ENCODE measurements around the gene METTL25. TPM values are rescaled to one million over a fixed set of nuclear protein-coding genes. Genes with fewer than 3 reads are reported as not detected.

The METTL25 gene
- total and polyA plus RNA-seq, 2 experiments from 2014 or later = 7.6 to 14.3 TPM

DNA sequence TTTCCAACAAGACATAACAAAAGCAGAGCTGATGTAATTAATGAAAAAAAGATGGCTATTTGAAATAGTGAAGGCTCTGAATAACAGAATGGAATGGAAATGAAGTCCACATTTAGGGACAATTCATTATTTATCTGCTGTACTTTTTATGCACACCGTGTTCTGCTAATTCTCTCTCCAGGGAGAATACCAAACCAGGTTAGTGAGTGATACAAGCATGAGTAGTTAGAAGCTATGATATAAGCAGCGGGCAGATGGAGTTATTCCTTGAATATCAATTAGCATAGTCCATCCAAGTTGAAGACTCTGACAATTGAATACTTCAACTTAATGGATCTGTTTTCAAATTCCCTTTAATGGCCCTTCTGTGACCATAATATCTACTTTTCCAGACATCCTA is 166.3 kb downstream of the METTL25 start (continued):
- no peak for TF ChIP-seq ETS1 (IDR thresholded peaks at IDR 0.05)
- no peak for TF ChIP-seq POLR2AphosphoS5 (IDR thresholded peaks at IDR 0.05; ENCODE audit: low read depth)
- TF ChIP-seq STAT1 (IDR thresholded peaks at IDR 0.05; ENCODE audit: unreplicated experiment) = no peak
- TF ChIP-seq CREB1 (CRISPR knock-in tag; IDR thresholded peaks at IDR 0.05; ENCODE audit: low read depth) = no peak
- TF ChIP-seq ZNF114 (CRISPR knock-in tag; IDR thresholded peaks at IDR 0.05) = no peak
- no peak for TF ChIP-seq EZH2 (IDR thresholded peaks at IDR 0.05; ENCODE audit: low read depth, unreplicated experiment)
- no peak for TF ChIP-seq JUNB (IDR thresholded peaks at IDR 0.05; ENCODE audit: unreplicated experiment)

DNA sequence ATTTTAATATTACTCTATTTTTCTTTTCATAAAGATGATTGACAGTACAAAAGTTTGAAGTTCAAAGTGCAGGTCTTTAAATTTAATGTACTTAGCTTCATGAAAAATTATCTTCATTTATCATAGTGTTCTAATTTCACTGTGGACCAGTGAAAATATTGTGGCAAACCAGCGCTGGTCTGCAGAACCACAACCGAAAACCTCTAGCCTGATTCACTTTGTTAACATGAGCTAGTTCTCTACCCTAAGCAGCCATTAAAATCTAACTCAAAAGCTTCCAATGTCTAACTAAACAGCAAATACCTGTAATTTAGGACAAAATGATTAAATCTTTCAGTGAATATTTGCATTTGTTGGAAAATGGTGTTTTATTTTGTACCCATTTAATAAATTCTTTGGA is 167.3 kb downstream of the METTL25 start:
- H3K27ac ChIP-seq (ENCODE audit: low read depth) = no peak overlapping the region
- Mint-ChIP-seq H3K36me3 (ENCODE audit: low read depth) (no peaks in the 10 kb centered on the region), H3K4me3 (no peak overlapping the region), H3K4me1 (no peaks in the 10 kb centered on the region), H3K9me3 (no peaks in the 10 kb centered on the region), H3K27ac (no peak overlapping the region), H3K27me3 (ENCODE audit: insufficient read depth, low read depth, poor library complexity) (peaks cover 2% of the 10 kb centered on the region)
- no peak overlapping the region for H3K4me3 ChIP-seq
- H3F3A ChIP-seq (replicated peaks; ENCODE audit: low read depth) = no peaks in the 10 kb centered on the region
- no peak overlapping the region for H2AFZ ChIP-seq
- no peaks in the 10 kb centered on the region for H3K36me3 ChIP-seq (ENCODE audit: insufficient read depth)
- H3K27me3 ChIP-seq (ENCODE audit: insufficient read depth) = no peaks in the 10 kb centered on the region
- ATAC-seq (no peak), DNase-seq (ENCODE audit: low spot score) (no peak)
- H3K79me2 ChIP-seq (replicated peaks; ENCODE audit: insufficient read depth) = no peaks in the 10 kb centered on the region
- no peaks in the 10 kb centered on the region for H3K4me1 ChIP-seq (ENCODE audit: insufficient read depth)
- no peaks in the 10 kb centered on the region for H4K20me1 ChIP-seq (replicated peaks; ENCODE audit: insufficient read depth)
- H3K4me2 ChIP-seq = no peak overlapping the region
- H3K9me2 ChIP-seq (ENCODE audit: insufficient read depth) = no peaks in the 10 kb centered on the region
- TF ChIP-seq EZH2phosphoT487 (IDR thresholded peaks at IDR 0.05; ENCODE audit: unreplicated experiment) (no peak), ETS1 (IDR thresholded peaks at IDR 0.05) (no peak), ZNF331 (CRISPR knock-in tag; IDR thresholded peaks at IDR 0.05; ENCODE audit: low read depth) (no peak), CREB1 (CRISPR knock-in tag; IDR thresholded peaks at IDR 0.05; ENCODE audit: low read depth) (no peak), NANOG (IDR thresholded peaks at IDR 0.05; ENCODE audit: borderline replicate concordance) (no peak), JUNB (IDR thresholded peaks at IDR 0.05; ENCODE audit: unreplicated experiment) (no peak), REST (IDR thresholded peaks at IDR 0.05; ENCODE audit: unreplicated experiment) (no peak), POLR2AphosphoS5 (IDR thresholded peaks at IDR 0.05; ENCODE audit: low read depth) (no peak), ZNF114 (CRISPR knock-in tag; IDR thresholded peaks at IDR 0.05) (no peak), STAT1 (IDR thresholded peaks at IDR 0.05; ENCODE audit: unreplicated experiment) (no peak), EZH2 (IDR thresholded peaks at IDR 0.05; ENCODE audit: low read depth, unreplicated experiment) (no peak)
- TF ChIP-seq, protein P1, sequence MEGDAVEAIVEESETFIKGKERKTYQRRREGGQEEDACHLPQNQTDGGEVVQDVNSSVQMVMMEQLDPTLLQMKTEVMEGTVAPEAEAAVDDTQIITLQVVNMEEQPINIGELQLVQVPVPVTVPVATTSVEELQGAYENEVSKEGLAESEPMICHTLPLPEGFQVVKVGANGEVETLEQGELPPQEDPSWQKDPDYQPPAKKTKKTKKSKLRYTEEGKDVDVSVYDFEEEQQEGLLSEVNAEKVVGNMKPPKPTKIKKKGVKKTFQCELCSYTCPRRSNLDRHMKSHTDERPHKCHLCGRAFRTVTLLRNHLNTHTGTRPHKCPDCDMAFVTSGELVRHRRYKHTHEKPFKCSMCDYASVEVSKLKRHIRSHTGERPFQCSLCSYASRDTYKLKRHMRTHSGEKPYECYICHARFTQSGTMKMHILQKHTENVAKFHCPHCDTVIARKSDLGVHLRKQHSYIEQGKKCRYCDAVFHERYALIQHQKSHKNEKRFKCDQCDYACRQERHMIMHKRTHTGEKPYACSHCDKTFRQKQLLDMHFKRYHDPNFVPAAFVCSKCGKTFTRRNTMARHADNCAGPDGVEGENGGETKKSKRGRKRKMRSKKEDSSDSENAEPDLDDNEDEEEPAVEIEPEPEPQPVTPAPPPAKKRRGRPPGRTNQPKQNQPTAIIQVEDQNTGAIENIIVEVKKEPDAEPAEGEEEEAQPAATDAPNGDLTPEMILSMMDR (conservative IDR thresholded peaks at IDR 0.05; ENCODE audit: low read depth in 2 of 2) = no peak
